HL-60 (cell line): ENCODE measurements around the gene CCR5AS.

Source experiments
- CTCF ChIP-seq: IDR thresholded peaks from one replicate; pipeline ENCODE4 v1.5.1; 2011; ENCODE audit warnings: low read length, control low read depth, inconsistent platforms; ENCODE audit not compliant: insufficient read depth
- GABPA ChIP-seq: IDR thresholded peaks from 2 replicates; pipeline ENCODE4 v1.6.1; 2012; ENCODE audit warnings: low read depth
- POLR2AphosphoS5 ChIP-seq: IDR thresholded peaks from 2 replicates; pipeline ENCODE4 v1.6.1; 2012; ENCODE audit warnings: low read depth
- REST ChIP-seq: IDR thresholded peaks from 2 replicates; pipeline ENCODE4 v1.6.1; 2012; ENCODE audit warnings: low read depth; ENCODE audit not compliant: insufficient replicate concordance
- SPI1 ChIP-seq: IDR thresholded peaks from 2 replicates; pipeline ENCODE4 v1.6.1; 2012; ENCODE audit warnings: low read depth, mild to moderate bottlenecking, borderline replicate concordance

- no peak for TF ChIP-seq CTCF
- TF ChIP-seq GABPA: no peak
- TF ChIP-seq POLR2AphosphoS5: no peak
- no peak for TF ChIP-seq REST
- TF ChIP-seq SPI1: no peak
Measured at GRCh38 chr3:46360907-46361306, 46.0 kb downstream of the CCR5AS start.
